HG03442 (cell line): ENCODE measurements around the gene IMMP2L.

Experiments used
- ATAC-seq: cut with Tn5 transposase; IDR thresholded peaks from one replicate; pipeline ENCODE4 v1.9.1; 2021; ENCODE audit warnings: mild to moderate bottlenecking, moderate library complexity; ENCODE audit not compliant: unreplicated experiment

IMMP2L gene

GRCh38 chr7:111408724-111409123 lies 153.6 kb downstream of the IMMP2L start:
- ATAC-seq, result no peak

DNA sequence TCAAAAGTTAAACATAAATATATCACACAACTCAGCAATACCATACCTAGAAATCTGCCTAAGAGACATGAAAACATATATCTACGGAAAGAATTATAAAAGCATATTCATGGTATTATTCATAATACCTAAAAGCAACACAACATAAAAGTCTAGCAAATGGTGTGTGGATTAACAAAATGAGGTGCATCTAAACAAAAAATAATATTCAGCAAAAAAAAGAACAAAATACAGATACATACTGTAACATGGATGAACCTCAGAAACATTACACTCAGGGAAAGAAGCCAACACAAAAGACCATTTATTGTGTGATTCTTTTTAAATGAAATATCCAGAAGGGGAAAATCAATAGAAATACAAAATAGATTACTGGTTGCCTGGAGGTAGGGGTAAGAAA lies 155.0 kb downstream of the IMMP2L start:
- ATAC-seq, result no peak

DNA sequence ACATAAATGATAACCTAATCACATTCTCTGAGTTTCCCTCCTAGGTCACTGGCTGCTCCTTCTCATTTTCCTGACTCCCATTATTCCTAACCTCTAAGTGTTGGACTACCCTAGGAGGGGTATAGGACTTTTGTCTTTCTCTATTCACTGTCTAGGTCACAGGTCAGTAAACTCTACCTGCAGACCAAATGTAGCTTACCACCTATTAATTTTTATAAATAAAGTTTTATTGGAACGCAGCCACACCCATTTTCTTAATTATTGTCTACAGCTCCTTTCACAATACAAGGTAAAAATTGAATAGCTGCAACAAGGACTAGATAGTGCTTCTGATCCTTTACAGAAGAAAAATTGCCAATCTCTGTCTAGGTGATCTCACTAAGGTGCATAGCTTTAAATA lies 156.7 kb downstream of the IMMP2L start:
- ATAC-seq, result no peak

DNA sequence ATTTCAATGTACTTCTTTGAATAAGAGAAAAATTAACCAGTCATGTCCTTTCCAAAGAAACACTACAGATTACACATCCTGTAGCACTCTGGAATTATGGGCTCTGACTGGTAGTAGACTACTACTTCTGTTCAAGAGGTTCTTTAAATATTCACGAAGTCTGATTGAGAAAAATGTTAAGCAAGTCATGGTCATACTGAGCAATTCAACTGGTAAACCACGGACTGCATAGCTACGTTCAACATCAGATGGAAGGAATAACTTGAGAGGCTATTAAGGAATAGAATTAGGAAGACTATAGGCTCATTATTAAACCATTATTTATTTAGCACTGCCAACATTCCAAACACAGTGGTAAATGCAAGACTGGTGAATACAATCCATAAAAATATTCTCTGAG lies 160.8 kb downstream of the IMMP2L start:
- ATAC-seq, result no peak

- ATAC-seq, result no peak
Observed at GRCh38 chr7:111400088-111400487, 162.2 kb downstream of the IMMP2L start.

DNA sequence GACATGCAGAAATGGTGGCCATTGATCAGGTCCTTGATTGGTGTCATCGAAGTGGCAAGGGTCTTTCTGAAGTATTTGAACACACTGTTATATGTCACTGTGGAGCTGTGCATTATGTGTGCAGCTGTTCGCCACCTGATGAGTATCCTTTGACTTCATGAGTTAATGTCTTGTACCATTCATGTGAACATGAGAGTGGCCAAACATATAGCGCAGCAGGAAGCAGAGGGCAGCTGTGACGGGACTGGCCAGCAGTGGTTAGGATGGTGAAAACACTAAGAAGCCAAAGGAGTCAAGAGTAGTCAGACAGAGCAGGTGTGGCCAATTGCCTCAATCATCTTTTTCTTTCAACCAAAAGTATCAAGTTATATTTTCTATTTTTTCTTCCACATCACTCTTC lies 167.4 kb downstream of the IMMP2L start:
- no peak for ATAC-seq

- no peak for ATAC-seq
Observed at GRCh38 chr7:111393011-111393754, 169.1 kb downstream of the IMMP2L start.

GRCh38 chr7:111392294-111392693 lies 170.0 kb downstream of the IMMP2L start:
- no peak for ATAC-seq

DNA sequence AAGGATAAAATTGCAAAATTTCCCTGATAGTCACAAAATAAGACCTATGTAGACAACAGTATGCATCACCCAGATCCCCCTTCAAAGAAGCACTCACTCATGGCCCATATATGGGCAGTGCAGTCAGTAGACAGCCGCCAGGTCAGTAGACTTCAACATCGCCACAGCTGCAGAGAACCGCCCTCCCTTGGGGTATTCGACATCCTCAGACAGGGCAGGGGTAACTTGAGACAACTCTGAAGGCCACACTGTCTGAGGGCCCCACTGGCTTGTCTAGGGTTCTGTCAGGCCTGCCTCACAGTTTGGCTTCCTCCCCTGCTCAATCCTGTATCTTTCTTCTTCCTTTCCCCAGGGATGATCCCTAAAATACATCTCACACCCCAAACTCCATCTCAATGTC lies 172.3 kb downstream of the IMMP2L start:
- ATAC-seq, result no peak

- peak; percentile 91 for ATAC-seq
Observed at GRCh38 chr7:111388912-111389311, 173.4 kb downstream of the IMMP2L start.

DNA sequence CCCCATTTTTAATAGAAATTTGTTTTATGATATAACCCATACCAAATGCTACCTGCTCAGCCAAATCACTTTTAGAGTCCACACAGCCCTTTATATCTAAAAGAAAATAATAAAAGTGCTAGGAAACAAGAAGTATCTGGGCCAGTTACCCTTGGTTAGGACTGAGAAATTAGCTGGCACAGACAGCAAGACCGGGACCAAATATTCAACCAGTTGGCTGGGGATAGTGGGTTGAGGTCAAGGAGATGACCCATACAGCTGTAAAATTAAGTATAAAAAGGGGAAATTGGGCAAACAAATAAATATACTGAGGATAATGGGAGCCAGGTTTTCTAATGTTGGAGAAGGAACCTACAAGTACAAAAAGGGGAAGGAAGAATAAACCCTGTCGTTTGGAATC lies 174.3 kb downstream of the IMMP2L start:
- ATAC-seq, result no peak

DNA sequence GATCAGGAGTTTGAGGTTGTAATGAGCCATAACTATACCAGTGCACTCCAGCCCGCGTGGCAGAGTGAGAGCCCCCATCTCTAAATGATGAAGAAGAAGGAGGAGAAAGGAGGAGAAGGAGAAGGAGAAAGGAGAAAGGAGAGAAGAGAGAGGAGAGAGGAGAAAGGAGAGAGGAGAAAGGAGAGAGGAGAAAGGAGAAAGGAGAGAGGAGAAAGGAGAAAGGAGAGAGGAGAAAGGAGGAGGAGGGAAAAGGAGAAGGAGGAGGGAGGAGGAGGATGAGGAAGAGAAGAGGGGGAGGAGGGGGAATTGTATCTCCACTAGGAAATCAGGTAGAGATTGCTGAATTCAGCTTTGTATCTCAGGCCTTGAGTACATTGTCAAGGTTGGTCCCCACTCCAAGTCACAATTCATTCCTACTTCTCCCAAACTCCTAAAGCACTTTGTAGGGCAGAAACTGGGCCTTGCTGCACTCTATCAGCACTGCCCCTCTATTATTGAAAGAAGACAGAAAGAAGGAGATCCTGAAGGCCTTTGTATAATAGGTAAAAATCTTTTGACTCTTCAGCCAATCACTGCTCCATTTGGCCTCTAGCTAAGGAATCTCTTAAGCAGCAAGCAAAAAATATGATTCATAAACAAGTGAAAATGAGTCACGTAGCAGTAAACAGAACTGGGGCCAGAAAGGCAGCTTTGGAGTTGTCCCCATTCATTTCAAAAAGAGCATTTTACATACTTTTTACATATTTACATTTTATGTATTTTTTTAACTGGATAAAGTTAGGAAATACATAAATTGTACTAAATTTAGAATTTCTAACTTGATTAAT lies 178.0 kb downstream of the IMMP2L start:
- ATAC-seq, result no peak

DNA sequence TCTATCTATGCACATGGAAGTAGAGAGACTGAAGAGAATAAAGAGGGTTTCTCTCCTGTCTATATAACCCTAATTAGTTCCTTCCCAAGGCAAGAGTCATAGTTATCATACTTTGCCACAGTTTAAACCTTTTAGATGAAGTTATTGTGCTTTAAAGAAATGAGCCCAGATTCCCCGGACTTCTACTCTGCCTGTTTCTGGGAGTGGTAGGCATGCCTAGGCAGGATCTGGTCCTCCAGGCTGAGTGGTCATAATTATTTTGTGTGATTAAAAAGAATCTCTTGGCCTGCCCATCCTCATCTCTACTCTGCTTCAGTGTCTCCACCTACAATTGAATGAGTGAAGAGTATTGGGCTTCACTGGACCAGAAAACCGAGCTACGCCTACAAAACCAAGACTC lies 179.2 kb downstream of the IMMP2L start:
- no peak for ATAC-seq

DNA sequence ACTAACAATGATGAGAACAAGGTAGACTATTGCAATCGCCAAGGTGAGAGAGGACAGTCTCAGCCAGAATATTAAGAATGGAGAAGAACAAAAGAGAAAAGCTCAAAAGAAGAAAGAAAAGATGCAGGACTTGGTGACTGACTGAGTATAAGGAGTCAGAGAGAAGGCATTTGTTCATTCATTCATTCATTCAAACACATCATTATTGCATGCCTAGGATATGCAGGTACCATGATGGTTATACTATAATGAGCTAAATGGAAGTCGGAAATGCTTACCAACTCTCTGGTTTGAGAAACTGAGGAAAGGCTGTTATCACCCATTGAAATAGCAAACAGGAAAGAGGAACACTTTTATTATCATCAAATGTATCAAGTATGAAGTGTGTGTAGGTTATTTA lies 180.7 kb downstream of the IMMP2L start:
- ATAC-seq, result no peak

DNA sequence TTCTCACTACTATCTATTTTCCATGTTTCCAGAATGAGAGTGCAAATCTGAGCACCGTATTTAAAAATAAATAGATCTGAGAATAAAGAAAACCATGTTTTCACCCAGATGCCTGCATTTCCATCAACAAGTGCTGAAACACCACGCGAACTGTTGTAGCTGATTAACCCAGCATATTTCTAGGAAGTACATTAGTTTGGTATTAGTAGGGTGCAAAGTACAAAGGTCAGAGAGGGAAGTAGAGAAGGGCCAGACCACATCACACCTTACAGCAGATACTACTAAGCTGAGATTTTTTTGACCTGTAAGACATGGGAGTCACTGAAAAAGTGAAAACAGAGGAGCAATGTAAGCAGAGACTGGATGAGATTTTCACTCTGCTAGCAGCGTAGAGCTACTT lies 181.3 kb downstream of the IMMP2L start:
- no peak for ATAC-seq

GRCh38 chr7:111374027-111374426 lies 188.3 kb downstream of the IMMP2L start:
- no peak for ATAC-seq

- no peak for ATAC-seq
Observed at GRCh38 chr7:111371437-111371836, 190.9 kb downstream of the IMMP2L start.

DNA sequence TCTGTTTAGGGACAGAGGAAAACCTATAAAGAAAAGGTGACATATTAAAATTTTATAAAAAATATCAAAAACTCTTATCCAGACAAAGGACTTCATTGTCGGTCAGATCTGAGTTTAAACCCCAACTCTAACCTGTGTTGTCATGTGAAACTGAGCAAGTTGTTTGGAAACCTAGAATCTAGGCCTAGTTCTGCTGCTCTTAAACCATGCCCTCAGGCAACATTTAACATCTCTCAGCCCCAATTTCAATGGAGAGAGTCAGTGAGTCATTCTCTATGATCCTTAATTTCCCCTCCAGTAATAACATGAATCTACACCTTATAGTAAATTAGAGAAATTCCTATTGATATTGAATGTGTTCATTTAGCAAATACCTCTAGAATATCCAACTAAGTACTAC lies 192.3 kb downstream of the IMMP2L start:
- ATAC-seq, result no peak

DNA sequence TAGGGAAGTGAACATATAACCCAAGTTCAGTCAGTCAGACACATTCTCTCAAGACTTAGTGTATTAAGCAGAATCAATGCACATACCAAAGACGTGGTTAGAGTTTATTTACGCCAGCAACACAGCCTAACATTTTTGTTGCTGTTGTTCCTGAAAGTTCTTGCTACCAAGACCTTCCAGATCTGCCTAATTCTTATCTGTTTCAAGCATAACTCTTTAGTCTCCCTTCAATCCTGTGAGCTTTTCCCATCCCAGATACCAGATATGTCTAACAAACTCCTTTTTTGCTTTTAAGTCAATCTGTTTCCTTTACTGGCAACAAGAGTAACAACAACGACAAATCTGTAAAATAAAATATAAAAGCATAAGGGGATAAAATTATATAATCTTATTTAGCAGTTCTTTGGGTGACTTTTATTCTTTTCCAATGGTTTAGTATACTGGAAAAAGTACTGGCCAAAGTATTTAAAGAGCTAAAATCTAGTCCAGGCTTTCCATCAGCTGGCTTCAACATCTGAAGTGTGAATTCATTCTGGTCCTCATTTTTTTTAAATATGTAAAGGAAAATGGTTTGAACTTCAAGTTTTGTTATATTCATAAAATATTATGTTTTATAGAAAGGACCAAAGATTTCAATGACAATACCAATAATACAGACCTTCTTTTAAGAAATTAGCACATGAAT lies 193.8 kb downstream of the IMMP2L start:
- no peak for ATAC-seq

DNA sequence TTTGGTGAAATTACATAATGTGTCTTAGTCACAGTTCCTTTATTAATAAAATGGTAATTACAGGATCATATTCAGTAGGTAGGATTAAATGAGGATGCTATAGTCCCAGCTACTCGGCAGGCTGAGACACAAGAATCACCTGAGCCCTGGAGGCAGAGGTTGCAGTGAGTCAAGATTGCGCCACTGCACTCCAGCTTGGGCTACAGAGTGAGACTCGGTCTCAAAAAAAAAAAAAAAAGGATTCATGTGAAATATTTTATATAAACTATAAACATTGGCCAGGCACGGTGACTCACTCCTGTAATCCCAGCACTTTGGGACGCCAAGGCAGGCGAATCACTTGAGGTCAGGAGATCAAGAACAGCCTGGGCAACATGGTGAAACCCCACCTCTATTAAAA lies 197.9 kb downstream of the IMMP2L start:
- no peak for ATAC-seq

DNA sequence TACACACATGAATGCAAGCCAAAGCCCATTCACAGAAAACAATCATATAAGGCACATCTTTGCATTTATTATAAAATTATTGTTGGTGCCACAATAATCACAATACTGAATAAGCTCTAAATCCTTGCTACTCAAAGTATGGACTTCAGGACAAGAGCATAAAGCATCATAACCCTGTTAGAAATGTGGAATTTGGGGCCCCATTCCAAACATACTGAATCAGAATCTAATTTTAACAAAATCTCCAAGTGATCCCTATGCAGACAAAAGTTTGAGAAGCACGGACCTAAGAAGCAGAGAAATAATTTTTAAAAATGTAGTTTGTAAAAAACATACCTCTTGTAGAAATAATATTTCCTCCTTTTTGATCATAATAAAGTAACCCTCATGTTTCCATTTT lies 199.2 kb downstream of the IMMP2L start:
- no peak for ATAC-seq

DNA sequence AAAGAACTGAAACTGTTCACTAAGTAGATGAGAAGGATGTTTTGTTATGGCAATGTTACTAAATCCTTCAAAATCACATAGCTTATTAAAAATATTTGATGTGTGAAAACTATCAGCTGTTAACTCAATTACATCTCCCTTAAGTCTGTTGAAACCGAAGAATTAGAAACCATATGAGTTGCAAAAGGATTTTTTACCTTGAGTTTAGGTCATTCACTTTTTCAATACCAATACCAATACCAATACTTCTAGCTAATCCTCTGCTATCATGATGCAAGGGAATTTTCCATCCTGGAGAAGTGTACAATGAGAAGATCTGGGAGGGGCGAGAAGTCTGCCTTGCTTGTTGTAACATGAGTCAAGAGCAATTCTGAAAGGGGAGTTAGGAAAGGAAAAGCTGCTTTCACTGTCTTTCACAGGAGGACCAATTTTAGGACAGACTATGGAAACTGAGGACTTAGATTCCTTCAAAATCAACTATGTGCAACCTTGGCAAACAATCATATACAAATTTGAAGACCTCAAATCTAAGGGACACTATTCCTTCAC lies 199.7 kb downstream of the IMMP2L start:
- no peak for ATAC-seq
